ENCODE results near the gene URM1. TPM values are rescaled to one million over a fixed set of nuclear protein-coding genes. Genes with fewer than 3 reads are reported as not detected.

The URM1 gene
- total and polyA plus RNA-seq, 10 of the 15 experiments (the other 5 are each of a cell fraction or from before 2014, with no cell fraction given), result 7.9 to 75.8 (median 63.7) TPM

DNA sequence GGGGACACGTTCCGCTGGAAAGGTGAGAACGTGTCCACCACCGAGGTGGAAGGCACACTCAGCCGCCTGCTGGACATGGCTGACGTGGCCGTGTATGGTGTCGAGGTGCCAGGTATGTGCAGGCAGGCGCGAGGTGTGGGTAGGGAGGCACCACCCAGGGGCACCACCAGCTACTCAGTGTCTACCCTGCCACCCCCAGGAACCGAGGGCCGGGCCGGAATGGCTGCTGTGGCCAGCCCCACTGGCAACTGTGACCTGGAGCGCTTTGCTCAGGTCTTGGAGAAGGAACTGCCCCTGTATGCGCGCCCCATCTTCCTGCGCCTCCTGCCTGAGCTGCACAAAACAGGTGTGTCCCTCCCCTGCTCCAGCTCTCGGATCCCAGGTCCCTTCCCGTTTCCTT, 15.7 kb upstream of the URM1 start:
- POLR2A ChIA-PET, result no interaction called here
- TF ChIP-seq STAT1 (conservative IDR thresholded peaks at IDR 0.05) (no peak), STAT3 (IDR thresholded peaks at IDR 0.05; ENCODE audit: low read depth, low read length) (no peak), TCF7 (IDR thresholded peaks at IDR 0.05; ENCODE audit: borderline replicate concordance) (no peak), TBL1XR1 (IDR thresholded peaks at IDR 0.05; ENCODE audit: low read depth, low read length) (no peak), PAX8 (IDR thresholded peaks at IDR 0.05) (no peak), IKZF2 (IDR thresholded peaks at IDR 0.05) (no peak), SREBF1 (IDR thresholded peaks at IDR 0.05; ENCODE audit: low read length) (no peak), NR2F1 (conservative IDR thresholded peaks at IDR 0.05) (no peak), ZNF274 (IDR thresholded peaks at IDR 0.05; ENCODE audit: insufficient read depth, insufficient read length) (no peak), EP300 (IDR thresholded peaks at IDR 0.05; ENCODE audit: borderline replicate concordance in 1 of 2, control insufficient read depth in 1 of 2, low read depth in 2 of 2, low read length in 2 of 2) (no peak), POLR2AphosphoS5 (IDR thresholded peaks at IDR 0.05; ENCODE audit: low read length) (no peak), YBX1 (IDR thresholded peaks at IDR 0.05) (no peak), MEF2B (IDR thresholded peaks at IDR 0.05; ENCODE audit: partially characterized antibody, poor library complexity, severe bottlenecking) (no peak), BMI1 (IDR thresholded peaks at IDR 0.05; ENCODE audit: borderline replicate concordance) (no peak), ESRRA (IDR thresholded peaks at IDR 0.05; ENCODE audit: low read length) (no peak), NFYB (IDR thresholded peaks at IDR 0.05; ENCODE audit: insufficient read depth, low read depth, low read length) (no peak)
- TF ChIP-seq, protein P1, sequence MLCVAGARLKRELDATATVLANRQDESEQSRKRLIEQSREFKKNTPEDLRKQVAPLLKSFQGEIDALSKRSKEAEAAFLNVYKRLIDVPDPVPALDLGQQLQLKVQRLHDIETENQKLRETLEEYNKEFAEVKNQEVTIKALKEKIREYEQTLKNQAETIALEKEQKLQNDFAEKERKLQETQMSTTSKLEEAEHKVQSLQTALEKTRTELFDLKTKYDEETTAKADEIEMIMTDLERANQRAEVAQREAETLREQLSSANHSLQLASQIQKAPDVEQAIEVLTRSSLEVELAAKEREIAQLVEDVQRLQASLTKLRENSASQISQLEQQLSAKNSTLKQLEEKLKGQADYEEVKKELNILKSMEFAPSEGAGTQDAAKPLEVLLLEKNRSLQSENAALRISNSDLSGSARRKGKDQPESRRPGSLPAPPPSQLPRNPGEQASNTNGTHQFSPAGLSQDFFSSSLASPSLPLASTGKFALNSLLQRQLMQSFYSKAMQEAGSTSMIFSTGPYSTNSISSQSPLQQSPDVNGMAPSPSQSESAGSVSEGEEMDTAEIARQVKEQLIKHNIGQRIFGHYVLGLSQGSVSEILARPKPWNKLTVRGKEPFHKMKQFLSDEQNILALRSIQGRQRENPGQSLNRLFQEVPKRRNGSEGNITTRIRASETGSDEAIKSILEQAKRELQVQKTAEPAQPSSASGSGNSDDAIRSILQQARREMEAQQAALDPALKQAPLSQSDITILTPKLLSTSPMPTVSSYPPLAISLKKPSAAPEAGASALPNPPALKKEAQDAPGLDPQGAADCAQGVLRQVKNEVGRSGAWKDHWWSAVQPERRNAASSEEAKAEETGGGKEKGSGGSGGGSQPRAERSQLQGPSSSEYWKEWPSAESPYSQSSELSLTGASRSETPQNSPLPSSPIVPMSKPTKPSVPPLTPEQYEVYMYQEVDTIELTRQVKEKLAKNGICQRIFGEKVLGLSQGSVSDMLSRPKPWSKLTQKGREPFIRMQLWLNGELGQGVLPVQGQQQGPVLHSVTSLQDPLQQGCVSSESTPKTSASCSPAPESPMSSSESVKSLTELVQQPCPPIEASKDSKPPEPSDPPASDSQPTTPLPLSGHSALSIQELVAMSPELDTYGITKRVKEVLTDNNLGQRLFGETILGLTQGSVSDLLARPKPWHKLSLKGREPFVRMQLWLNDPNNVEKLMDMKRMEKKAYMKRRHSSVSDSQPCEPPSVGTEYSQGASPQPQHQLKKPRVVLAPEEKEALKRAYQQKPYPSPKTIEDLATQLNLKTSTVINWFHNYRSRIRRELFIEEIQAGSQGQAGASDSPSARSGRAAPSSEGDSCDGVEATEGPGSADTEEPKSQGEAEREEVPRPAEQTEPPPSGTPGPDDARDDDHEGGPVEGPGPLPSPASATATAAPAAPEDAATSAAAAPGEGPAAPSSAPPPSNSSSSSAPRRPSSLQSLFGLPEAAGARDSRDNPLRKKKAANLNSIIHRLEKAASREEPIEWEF (IDR thresholded peaks at IDR 0.05; ENCODE audit: insufficient replicate concordance, low read depth, low read length), result no peak
- TF ChIP-seq, protein P2, sequence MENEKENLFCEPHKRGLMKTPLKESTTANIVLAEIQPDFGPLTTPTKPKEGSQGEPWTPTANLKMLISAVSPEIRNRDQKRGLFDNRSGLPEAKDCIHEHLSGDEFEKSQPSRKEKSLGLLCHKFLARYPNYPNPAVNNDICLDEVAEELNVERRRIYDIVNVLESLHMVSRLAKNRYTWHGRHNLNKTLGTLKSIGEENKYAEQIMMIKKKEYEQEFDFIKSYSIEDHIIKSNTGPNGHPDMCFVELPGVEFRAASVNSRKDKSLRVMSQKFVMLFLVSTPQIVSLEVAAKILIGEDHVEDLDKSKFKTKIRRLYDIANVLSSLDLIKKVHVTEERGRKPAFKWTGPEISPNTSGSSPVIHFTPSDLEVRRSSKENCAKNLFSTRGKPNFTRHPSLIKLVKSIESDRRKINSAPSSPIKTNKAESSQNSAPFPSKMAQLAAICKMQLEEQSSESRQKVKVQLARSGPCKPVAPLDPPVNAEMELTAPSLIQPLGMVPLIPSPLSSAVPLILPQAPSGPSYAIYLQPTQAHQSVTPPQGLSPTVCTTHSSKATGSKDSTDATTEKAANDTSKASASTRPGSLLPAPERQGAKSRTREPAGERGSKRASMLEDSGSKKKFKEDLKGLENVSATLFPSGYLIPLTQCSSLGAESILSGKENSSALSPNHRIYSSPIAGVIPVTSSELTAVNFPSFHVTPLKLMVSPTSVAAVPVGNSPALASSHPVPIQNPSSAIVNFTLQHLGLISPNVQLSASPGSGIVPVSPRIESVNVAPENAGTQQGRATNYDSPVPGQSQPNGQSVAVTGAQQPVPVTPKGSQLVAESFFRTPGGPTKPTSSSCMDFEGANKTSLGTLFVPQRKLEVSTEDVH (IDR thresholded peaks at IDR 0.05; ENCODE audit: low read depth, partially characterized antibody), result no peak
- TF ChIP-seq, protein P3, sequence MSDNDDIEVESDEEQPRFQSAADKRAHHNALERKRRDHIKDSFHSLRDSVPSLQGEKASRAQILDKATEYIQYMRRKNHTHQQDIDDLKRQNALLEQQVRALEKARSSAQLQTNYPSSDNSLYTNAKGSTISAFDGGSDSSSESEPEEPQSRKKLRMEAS (IDR thresholded peaks at IDR 0.05; ENCODE audit: low read depth, low read length), result no peak

More for the DNA sequence above, 15.7 kb upstream of the URM1 start:
- no peak overlapping the region for H3K9ac ChIP-seq (ENCODE audit: control insufficient read depth, insufficient read depth, low read length)
- H3K9me3 ChIP-seq (replicated peaks; ENCODE audit: control insufficient read depth, insufficient read depth, low read length), result no peaks in the 10 kb centered on the region
- 98% methylated on average over 15 of the region's 19 CpGs for WGBS (ENCODE audit: insufficient coverage, insufficient replicate concordance, low lambda C conversion rate, missing lambda C conversion rate)
- H3K27ac ChIP-seq (ENCODE audit: control insufficient read depth, insufficient read depth), result no peak overlapping the region
- H3K27me3 ChIP-seq (replicated peaks in 1 of 2; ENCODE audit: control insufficient read depth in 2 of 2, insufficient read depth in 2 of 2, low read length in 1 of 2), result no peaks in the 10 kb centered on the region
- DNase-seq (ENCODE audit: low read depth, low spot score) (no peak), ATAC-seq (no peak), FAIRE-seq (no peak)
- H3K4me3 ChIP-seq, result no peak overlapping the region
- intact Hi-C loops (cut with micrococcal nuclease; ENCODE audit: unreplicated experiment) (no loop called here), in situ Hi-C loops (cut with MboI) (no loop called here)
- no peaks in the 10 kb centered on the region for H4K20me1 ChIP-seq (ENCODE audit: control insufficient read depth, insufficient read depth)
- ChIA-PET CTCF (interaction anchor here (1.3 kb wide), 1 partner anchor 64 kb away, joined by 3 read pairs; no protein-coding TSS in a partner anchor), RAD21 (ENCODE audit: unreplicated experiment) (no interaction called here), SMC1A (ENCODE audit: uncharacterized antibody, unreplicated experiment) (no interaction called here)
- H2AFZ ChIP-seq (ENCODE audit: control insufficient read depth, low read depth, low read length), result no peak overlapping the region
- peaks cover 0 to 1% of the 10 kb centered on the region in 2 experiments; a peak in 2 of 4 replicates for H3K36me3 ChIP-seq (ENCODE audit: control insufficient read depth in 2 of 2, insufficient read depth in 2 of 2, low read length in 1 of 2)
- H3K4me1 ChIP-seq (ENCODE audit: control insufficient read depth, insufficient read depth, low read length), result no peaks in the 10 kb centered on the region
- no TSS peak for BruUV-seq (replicated peaks)
- H3K4me2 ChIP-seq (ENCODE audit: control insufficient read depth, insufficient read depth), result no peak overlapping the region
- H3K79me2 ChIP-seq (ENCODE audit: control insufficient read depth, insufficient read depth, low read length), result no peaks in the 10 kb centered on the region

Measured in GM12878 (cell line).